AG04450 (cell line): ENCODE measurements around the gene SNED1. TPM values are rescaled to one million over a fixed set of nuclear protein-coding genes. Genes with fewer than 3 reads are reported as not detected.

Experiments used
- CTCF ChIA-PET: fragments of 300-600, 350-600 bp; formaldehyde crosslinking; extraction: SDS; loops from one replicate; lab custom pipeline; 2022; ENCODE audit warnings: antibody characterized with exemption, inconsistent platforms; lab: Charles Lee
- POLR2A ChIA-PET: fragments of 350-600 bp; formaldehyde crosslinking; extraction: SDS; loops from one replicate; lab custom pipeline; 2021; ENCODE audit warnings: antibody characterized with exemption, inconsistent platforms; lab: Yijun Ruan, JAX
- DNase-seq: peaks from one replicate; pipeline ENCODE4 v3.0.0-alpha.2; 2011; ENCODE audit warnings: low read depth, low spot score
- H3K27ac ChIP-seq: one replicate; pipeline ENCODE4 v1.5.1; 2012; ENCODE audit warnings: low read depth, low read length, control low read depth
- H3K27me3 ChIP-seq: one replicate; pipeline ENCODE4 v1.6.0; 2012; ENCODE audit warnings: low read length; ENCODE audit not compliant: control insufficient read depth, insufficient read depth
- H3K4me3 ChIP-seq: 2 replicates; pipeline ENCODE4 v1.5.1; 2011; ENCODE audit warnings: mild to moderate bottlenecking, low read depth, low read length, control low read depth
- H3K9me3 ChIP-seq: 2 replicates; pipeline ENCODE4 v1.5.1; 2012; ENCODE audit warnings: low read length; ENCODE audit not compliant: control insufficient read depth, insufficient read depth
- CTCF ChIP-seq: IDR thresholded peaks from 2 replicates; pipeline ENCODE4 v1.5.1; 2011; ENCODE audit warnings: low read depth, low read length, control low read depth, inconsistent platforms
- polyA plus RNA-seq: library from polyadenylated mRNA; depleted of rRNA; stranded (reverse); fragments of >200 nt; gene quantifications from 2 replicates; pipeline ENCODE4 v1.2.3, GENCODE V29; 2011

The SNED1 gene
- polyA plus RNA-seq, 1 experiment, result 1.6 TPM

GRCh38 chr2:241064802-241065354, 66.5 kb downstream of the SNED1 start:
- no peak overlapping the region for H3K4me3 ChIP-seq
- CTCF ChIA-PET, result interaction anchor here (0.6 kb wide), 1 partner anchor 9 kb away, joined by 3 read pairs; no protein-coding TSS in a partner anchor
- H3K27me3 ChIP-seq, result no peaks in the 10 kb centered on the region
- H3K27ac ChIP-seq, result no peak overlapping the region
- POLR2A ChIA-PET, result no interaction called here
- no peak for TF ChIP-seq CTCF
- no peak for DNase-seq
- H3K9me3 ChIP-seq, result no peaks in the 10 kb centered on the region; the same call in 1 of the 2 replicates

- ChIA-PET POLR2A (no interaction called here), CTCF (interaction anchor here (0.6 kb wide), 1 partner anchor 10 kb away, joined by 3 read pairs; no protein-coding TSS in a partner anchor)
- no peak for TF ChIP-seq CTCF
- no peaks in the 10 kb centered on the region for H3K27me3 ChIP-seq
- no peak overlapping the region for H3K27ac ChIP-seq
- DNase-seq, result no peak
- no peaks in the 10 kb centered on the region; the same call in 1 of the 2 replicates for H3K9me3 ChIP-seq
- H3K4me3 ChIP-seq, result no peak overlapping the region
Observed at GRCh38 chr2:241065355-241065803, 67.0 kb downstream of the SNED1 start.

- DNase-seq, result no peak
- H3K4me3 ChIP-seq, result no peak overlapping the region
- H3K27me3 ChIP-seq, result no peaks in the 10 kb centered on the region
- ChIA-PET POLR2A (no interaction called here), CTCF (interaction anchor here (0.9 kb wide), 1 partner anchor 12 kb away, joined by 4 read pairs; no protein-coding TSS in a partner anchor)
- no peaks in the 10 kb centered on the region; the same call in 1 of the 2 replicates for H3K9me3 ChIP-seq
- H3K27ac ChIP-seq, result no peak overlapping the region
- TF ChIP-seq CTCF, result no peak
Observed at GRCh38 chr2:241066171-241066892, 67.9 kb downstream of the SNED1 start.

GRCh38 chr2:241066893-241067341, 68.5 kb downstream of the SNED1 start:
- CTCF ChIA-PET, result interaction anchor here (0.9 kb wide), 1 partner anchor 11 kb away, joined by 4 read pairs; no protein-coding TSS in a partner anchor

More at GRCh38 chr2:241066893-241067341, 68.5 kb downstream of the SNED1 start:
- Histone ChIP-seq H3K27ac (no peak overlapping the region), H3K9me3 (no peaks in the 10 kb centered on the region; the same call in 1 of the 2 replicates), H3K4me3 (no peak overlapping the region), H3K27me3 (no peaks in the 10 kb centered on the region)
- POLR2A ChIA-PET, result no interaction called here
- DNase-seq, result no peak
- no peak for TF ChIP-seq CTCF
